B cell (primary cell): ENCODE results near the gene BHLHA15. TPM values are rescaled to one million over a fixed set of nuclear protein-coding genes. Genes with fewer than 3 reads are reported as not detected.

ENCODE experiments used
- ATAC-seq: fragments of 200-7000 bp; cut with Tn5 transposase; one replicate; pipeline ENCODE4 v1.10.0; 2021; ENCODE audit warnings: low read depth, mild to moderate bottlenecking, moderate number of reproducible peaks, moderate library complexity
- CTCF ChIA-PET: fragments of 350-600 bp; sonication (Branson Sonifier 250); formaldehyde crosslinking; loops from one replicate; lab custom pipeline; 2021; ENCODE audit warnings: antibody characterized with exemption, inconsistent platforms; lab: Charles Lee
- POLR2A ChIA-PET: fragments of 350-600 bp; sonication (Branson Sonifier 250); formaldehyde crosslinking; loops from one replicate; lab custom pipeline; 2021; ENCODE audit warnings: antibody characterized with exemption; lab: Charles Lee
- DNase-seq: peaks from one replicate; pipeline ENCODE4 v3.0.0; 2013
- H2AFZ ChIP-seq: 2 replicates; pipeline ENCODE4 v1.6.1; 2012; ENCODE audit warnings: mild to moderate bottlenecking, low read depth, low read length; ENCODE audit not compliant: insufficient read depth, poor library complexity, severe bottlenecking
- H3K27ac ChIP-seq, 2 donors: 1 replicate in 1 of 2; 2 replicates in 1 of 2; pipeline ENCODE4 v1.5.1; 2012 to 2013; ENCODE audit warnings: low read length in 2 of 2, mild to moderate bottlenecking in 2 of 2, moderate library complexity in 1 of 2
- H3K27me3 ChIP-seq, 4 experiments: fragments of 200-600 bp in 1 of 4; sonication (generic) in 1 of 4; replicated peaks in 1 of 4; 1 replicate in 2 of 4; 2 replicates in 2 of 4; pipeline versions ENCODE4 v1.6.1 to v1.7.0; 2013 to 2016; ENCODE audit warnings: low read length in 3 of 4, mild to moderate bottlenecking in 2 of 4, mixed read lengths in 1 of 4, moderate library complexity in 1 of 4; ENCODE audit not compliant: insufficient read depth in 4 of 4, control insufficient read depth in 3 of 4; ENCODE audit errors: control extremely low read depth in 1 of 4
- H3K36me3 ChIP-seq, 2 experiments: replicated peaks in 1 of 2; 1 replicate in 1 of 2; 2 replicates in 1 of 2; pipeline versions ENCODE4 v1.6.1 to v1.7.1; 2013; ENCODE audit warnings: low read length in 1 of 2; ENCODE audit not compliant: insufficient read depth in 2 of 2, control insufficient read depth in 1 of 2; ENCODE audit errors: control extremely low read depth in 1 of 2, extremely low read depth in 1 of 2
- H3K4me1 ChIP-seq, 2 donors: fragments of 200-600 bp in 1 of 2; sonication (generic) in 1 of 2; 1 replicate in 1 of 2; 2 replicates in 1 of 2; pipeline versions ENCODE4 v1.5.1 to v1.6.1; 2013 to 2017; ENCODE audit warnings: low read length in 2 of 2; ENCODE audit not compliant: control insufficient read depth in 2 of 2, insufficient read depth in 2 of 2
- H3K4me2 ChIP-seq: replicated peaks from 2 replicates; pipeline ENCODE3; 2012; ENCODE audit warnings: mild to moderate bottlenecking, low read depth, low read length; ENCODE audit not compliant: poor library complexity, severe bottlenecking
- H3K4me3 ChIP-seq, 5 experiments: fragments of 200-600 bp in 1 of 5; sonication (generic) in 1 of 5; 1 replicate in 3 of 5; 2 replicates in 2 of 5; pipeline versions ENCODE4 v1.5.1 to v1.7.0; 2011 to 2016; ENCODE audit warnings: low read length in 4 of 5, mild to moderate bottlenecking in 4 of 5, low read depth in 2 of 5, control low read depth in 1 of 5, moderate library complexity in 1 of 5; ENCODE audit not compliant: insufficient read depth in 1 of 5; ENCODE audit errors: control extremely low read depth in 1 of 5, extremely low read depth in 1 of 5
- H3K79me2 ChIP-seq: fragments of 200-600 bp; sonication (generic); one replicate; pipeline ENCODE4 v1.6.0; 2016; ENCODE audit warnings: low read length; ENCODE audit not compliant: control insufficient read depth, insufficient read depth
- H3K9ac ChIP-seq: fragments of 200-600 bp; sonication (generic); 2 replicates; pipeline ENCODE4 v1.6.1; 2017; ENCODE audit warnings: mild to moderate bottlenecking, low read length, moderate library complexity
- H3K9me3 ChIP-seq, 3 donors: one replicate each; pipeline versions ENCODE4 v1.6.1 to v1.7.1; 2013; ENCODE audit warnings: low read length in 2 of 3; ENCODE audit not compliant: control insufficient read depth in 2 of 3, insufficient read depth in 1 of 3; ENCODE audit errors: control extremely low read depth in 1 of 3
- H4K20me1 ChIP-seq: 2 replicates; pipeline ENCODE4 v1.6.0; 2012; ENCODE audit warnings: mild to moderate bottlenecking, low read length; ENCODE audit not compliant: insufficient read depth, control insufficient read depth, poor library complexity, severe bottlenecking
- H3K27ac Mint-ChIP-seq: one replicate; pipeline ENCODE4 v1.8.0; 2021; ENCODE audit warnings: mixed read lengths
- H3K27me3 Mint-ChIP-seq: one replicate; pipeline ENCODE4 v1.8.0; 2021; ENCODE audit warnings: mixed read lengths
- H3K4me1 Mint-ChIP-seq: one replicate; pipeline ENCODE4 v1.8.0; 2021; ENCODE audit warnings: mixed read lengths
- H3K4me3 Mint-ChIP-seq: one replicate; pipeline ENCODE4 v1.8.0; 2021; ENCODE audit warnings: mixed read lengths
- H3K9me3 Mint-ChIP-seq: one replicate; pipeline ENCODE4 v1.8.0; 2022; ENCODE audit warnings: mixed read lengths; ENCODE audit not compliant: insufficient read depth
- CTCF ChIP-seq: fragments of 200-600 bp; IDR thresholded peaks from one replicate; pipeline ENCODE4 v1.8.0; 2022; ENCODE audit warnings: antibody characterized with exemption, mild to moderate bottlenecking
- EZH2 ChIP-seq: IDR thresholded peaks from 2 replicates; pipeline ENCODE4 v1.6.1; 2012; ENCODE audit warnings: borderline replicate concordance, low read depth, mild to moderate bottlenecking, moderate library complexity, low read length; ENCODE audit not compliant: insufficient read depth, poor library complexity, severe bottlenecking
- WGBS: methylation state at CpG from one replicate; pipeline ENCODE4 v1.1.5; 2013; ENCODE audit warnings: missing lambda C conversion rate; ENCODE audit not compliant: insufficient coverage; 5-methylcytosine and 5-hydroxymethylcytosine counted together
- intact Hi-C: fragments of 100-400 bp; cut with micrococcal nuclease; formaldehyde crosslinking; loops from one replicate; pipeline ENCODE4 v1.10.0; 2022
- polyA plus RNA-seq: library from polyadenylated mRNA; depleted of rRNA; stranded (reverse); fragments of >200 nt; gene quantifications from 2 replicates; pipeline ENCODE4 v1.2.3, GENCODE V29; 2012
- total RNA-seq, 2 donors: library from RNA; stranded (reverse); fragments of 120-200 nt in 1 of 2; gene quantifications; 1 replicate in 1 of 2; 2 replicates in 1 of 2; pipeline versions ENCODE4 v1.2.3 to v1.2.4, GENCODE V29; 2013 to 2022

BHLHA15 gene
- total and polyA plus RNA-seq, 2 donors (not counting 1 experiment from before 2014, with no cell fraction given) = 0.74 to 2.2 TPM

DNA sequence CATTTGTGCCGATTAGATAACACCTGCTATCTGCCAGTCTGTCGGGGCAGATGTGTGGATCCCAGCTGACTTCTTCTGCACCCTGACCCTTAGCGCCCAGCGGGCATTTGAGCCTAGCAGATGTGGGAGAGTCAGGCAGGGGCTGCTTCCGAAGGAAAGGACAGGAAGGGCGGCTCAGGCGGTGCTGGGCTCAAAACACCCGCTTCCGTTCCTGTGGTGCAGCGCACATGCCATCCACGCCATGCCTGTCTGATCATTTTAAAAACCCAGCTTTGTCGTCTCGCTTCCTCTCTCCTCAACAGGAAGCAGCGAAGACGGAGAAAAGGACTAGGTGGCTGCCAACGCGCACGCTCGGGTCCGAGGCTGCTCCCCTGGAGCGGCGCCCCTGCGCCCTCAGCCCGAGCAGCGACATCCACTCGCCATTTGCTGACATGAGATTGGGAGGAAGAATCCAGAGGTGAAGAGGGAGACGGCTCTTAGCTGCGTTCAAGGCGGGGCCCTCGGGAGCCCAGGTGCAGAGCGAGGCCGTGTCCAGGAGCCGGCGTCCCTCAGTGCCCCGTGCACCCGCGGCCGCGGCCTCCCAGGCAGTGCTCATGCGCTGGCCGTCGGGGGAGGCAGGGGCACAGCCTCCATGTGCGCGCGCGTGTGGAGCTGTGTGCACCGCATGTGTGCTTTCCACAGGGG is 5.9 kb upstream of the BHLHA15 start:
- no peaks in the 10 kb centered on the region for H3K79me2 ChIP-seq
- 96% methylated on average over 45 of the region's 47 CpGs for WGBS
- peaks cover 0 to 8% (median 2%) of the 10 kb centered on the region in 4 experiments for H3K27me3 ChIP-seq
- no peak overlapping the region for H3K27ac ChIP-seq
- peaks cover 0 to 7% of the 10 kb centered on the region in 2 experiments for H3K36me3 ChIP-seq
- no peak overlapping the region for H2AFZ ChIP-seq
- Mint-ChIP-seq H3K4me1 (peaks cover 43% of the 10 kb centered on the region), H3K4me3 (no peak overlapping the region), H3K9me3 (no peaks in the 10 kb centered on the region), H3K27me3 (peaks cover 7% of the 10 kb centered on the region), H3K27ac (no peak overlapping the region)
- intact Hi-C loops = no loop called here
- TF ChIP-seq EZH2 (no peak), CTCF (no peak)
- H3K4me2 ChIP-seq = no peak overlapping the region
- DNase-seq (no peak), ATAC-seq (no peak)
- H3K9ac ChIP-seq = no peak overlapping the region
- peaks cover 0 to 12% (median 0%) of the 10 kb centered on the region in 3 donors for H3K9me3 ChIP-seq
- peaks cover 33 to 42% of the 10 kb centered on the region in 2 donors for H3K4me1 ChIP-seq
- ChIA-PET POLR2A (no interaction called here), CTCF (no interaction called here)
- peaks cover 34% of the 10 kb centered on the region for H4K20me1 ChIP-seq
- no peak overlapping the region for H3K4me3 ChIP-seq
